Activated T-cell treated with anti-CD3 and anti-CD28 coated beads, Interleukin-2, amount 50 U/mL, for 1 hour (primary cell): Measurements from ENCODE around the gene SDE2.
"Not testable (repeated sequence)": the region's sequence is repeated elsewhere in the genome, so short reads cannot be mapped to it uniquely, and the experiment has no call there.

Source experiments
- DNase-seq: peaks from one replicate; pipeline ENCODE4 v3.0.0-alpha.2; 2020

Gene SDE2

DNA sequence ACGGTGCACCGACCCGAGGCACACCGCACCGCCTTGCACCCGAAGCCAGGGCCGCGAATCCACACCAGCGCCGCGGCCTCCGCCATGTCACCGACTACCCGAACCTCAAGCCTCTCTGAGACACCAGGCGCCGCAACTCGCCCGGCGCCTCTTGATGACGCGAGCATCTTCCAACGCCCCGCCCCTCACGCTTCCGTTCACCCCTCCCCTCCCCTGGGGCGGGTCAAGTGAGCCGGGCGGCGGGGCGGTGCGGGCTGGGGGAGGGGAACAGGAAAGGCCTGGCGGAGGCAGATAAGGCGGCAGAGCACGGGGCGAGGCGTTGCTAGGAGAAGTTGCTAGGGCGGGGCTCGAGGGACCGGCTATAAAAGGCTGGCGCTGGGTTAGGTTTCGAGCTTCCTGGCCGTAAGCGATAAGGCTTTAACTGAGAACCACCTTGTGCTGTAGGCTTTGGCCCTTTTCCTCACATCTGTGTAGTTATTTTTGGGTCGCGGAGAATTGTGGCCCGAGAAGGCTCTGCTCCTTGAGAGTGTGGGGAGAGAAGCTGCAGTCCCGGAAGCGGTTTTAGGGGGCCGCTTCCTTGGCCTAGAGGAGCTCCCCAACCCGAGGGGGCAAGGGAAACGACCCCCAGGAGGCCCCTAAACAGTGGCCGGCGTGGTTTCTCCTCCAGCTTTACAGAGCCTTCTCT, at the start of gene SDE2:
TSS of gene SDE2 (minus strand) at position 117 of the 685 bp plus-strand sequence. CDS start at position 86, 31 bp downstream.
- DNase-seq = peak; percentile 99

DNA sequence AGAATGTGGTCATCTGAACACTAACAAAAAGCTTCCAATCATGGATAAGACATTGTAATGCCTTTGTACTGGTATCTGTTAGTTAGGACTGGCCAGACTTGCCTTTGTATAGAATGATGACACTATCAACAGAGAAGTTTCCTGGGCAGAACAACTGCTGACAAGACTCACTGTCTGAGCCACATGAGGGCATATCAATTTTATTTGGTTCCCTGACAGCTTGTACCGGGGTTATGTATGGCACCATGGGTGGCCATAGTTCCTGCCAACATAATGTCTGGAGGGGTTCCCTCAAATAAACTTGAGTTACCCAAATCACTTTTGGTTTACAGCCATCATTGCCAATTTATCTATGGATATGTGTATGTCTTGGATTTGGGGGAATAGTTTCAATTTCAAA, 49.7 kb upstream of the SDE2 start:
- DNase-seq = no peak

DNA sequence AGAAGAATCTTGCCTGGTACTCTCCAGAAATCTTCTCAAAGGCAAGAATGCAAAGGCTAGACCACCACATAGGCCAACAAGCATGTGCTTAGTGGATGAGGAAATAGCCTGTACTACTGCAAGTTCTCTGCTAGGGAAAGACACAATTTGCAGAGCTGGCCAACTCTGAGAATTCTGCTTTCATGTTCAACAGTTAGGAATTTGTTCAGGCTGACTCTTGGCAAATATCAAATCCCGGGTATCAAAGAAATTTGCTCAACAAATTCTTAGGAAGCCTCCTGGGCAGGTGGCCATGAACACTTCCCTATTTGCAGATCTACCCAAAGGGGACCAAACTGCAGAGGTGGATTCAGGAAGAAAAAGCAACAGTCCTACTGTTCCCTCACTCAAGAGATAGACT, 48.4 kb upstream of the SDE2 start:
- no peak for DNase-seq

DNA sequence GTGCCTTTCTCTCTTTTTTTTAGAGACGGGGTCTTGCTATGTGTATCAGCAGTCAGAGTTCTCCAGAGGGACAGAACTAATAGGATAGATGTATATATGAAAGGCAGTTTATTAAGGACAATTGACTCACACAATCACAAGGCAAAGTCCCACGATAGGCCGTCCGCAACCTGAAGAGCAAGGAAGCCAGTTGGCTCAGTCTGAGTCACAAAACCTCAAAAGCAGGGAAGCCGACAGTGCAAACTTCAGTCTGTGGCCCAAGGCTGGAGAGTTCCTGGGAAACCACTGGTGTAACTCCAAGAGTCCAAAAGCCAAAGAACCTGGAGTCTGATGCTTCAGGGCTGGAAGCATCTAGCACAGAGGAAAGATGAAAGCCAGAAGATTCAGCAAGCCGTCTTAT, 47.1 kb upstream of the SDE2 start:
- DNase-seq = no peak

DNA sequence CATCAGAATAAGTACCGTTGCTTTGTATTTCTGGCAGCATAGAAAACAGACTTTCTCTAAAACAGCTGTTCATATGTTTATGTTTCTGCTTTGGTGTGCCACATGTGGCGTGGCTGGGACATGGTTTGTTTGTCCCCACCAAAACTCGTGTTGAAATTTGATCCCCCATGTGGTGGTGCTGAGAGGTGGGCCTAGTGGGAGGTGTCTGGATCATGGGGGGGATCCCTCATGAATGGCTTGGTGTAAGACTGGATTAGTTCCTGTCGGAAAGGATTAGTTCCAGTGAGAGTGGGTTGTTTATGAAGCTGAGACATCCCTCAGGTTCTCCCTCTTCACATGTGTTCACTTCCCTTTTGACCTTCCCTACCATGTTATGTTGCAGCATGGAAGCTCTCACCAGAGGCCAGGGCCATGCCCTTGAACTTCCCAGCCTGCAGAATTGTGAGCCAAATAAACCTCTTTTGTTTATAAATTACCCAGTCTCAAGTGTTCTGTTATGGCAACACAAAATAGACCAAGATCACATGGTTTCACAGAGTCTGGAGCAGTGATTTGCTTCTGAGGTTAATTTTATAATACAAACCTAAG, 45.5 kb upstream of the SDE2 start:
- no peak for DNase-seq

DNA sequence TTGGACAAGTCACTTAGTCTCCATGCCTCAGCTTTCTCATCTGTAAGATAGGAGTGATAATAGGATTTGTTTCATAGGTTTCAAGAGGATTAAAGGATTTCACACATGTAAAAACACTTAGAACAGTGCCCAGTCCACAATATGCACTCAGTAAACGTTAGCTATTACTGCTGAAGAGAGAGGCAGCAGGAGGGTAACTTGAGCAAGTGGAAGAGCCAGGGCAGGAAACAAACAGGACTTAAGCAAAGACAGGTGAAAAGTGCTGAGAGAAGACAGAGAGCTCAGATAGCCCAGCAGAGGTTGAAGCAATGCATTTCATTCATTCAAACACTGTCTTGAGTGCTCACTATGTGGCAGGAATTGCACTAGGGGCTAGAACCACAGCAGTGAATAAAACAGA, 42.3 kb upstream of the SDE2 start:
- DNase-seq = no peak

DNA sequence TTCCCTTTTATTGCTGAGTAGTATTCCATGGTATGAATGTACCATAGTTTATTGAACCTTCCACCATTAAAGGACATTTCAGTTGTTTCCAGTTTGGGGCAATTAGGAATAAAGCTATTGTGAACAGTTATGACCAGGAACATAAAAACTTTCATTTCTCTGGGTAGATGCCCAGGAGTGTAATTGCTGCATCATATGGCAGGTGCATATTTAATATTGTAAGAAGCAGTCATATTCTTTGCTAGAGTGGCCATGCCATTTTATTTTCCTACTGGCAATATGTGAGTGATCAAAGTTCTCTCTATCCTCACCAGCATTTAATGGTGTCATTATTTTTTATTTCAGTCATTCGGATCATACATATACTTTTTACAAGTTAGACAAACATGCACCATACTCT, 39.5 kb upstream of the SDE2 start:
- DNase-seq = no peak

DNA sequence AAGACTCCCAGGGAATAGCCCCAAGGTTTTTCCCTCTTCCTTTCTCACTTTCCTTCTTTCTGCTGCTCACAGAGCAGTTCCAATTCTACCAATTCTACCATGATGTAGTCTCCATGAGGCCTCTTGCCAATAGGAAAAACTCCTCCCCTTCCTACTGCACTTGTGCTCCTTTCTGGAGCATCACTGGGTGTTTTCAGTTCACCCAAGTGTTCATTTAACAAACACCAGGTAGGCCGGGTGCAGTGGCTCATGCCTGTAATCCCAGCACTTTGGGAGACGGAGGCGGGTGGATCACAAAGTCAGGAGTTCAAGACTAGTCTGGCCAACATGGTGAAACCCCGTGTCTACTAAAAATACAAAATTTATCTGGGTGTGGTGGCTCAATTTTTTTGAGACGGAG, 36.8 kb upstream of the SDE2 start:
- DNase-seq = no peak

DNA sequence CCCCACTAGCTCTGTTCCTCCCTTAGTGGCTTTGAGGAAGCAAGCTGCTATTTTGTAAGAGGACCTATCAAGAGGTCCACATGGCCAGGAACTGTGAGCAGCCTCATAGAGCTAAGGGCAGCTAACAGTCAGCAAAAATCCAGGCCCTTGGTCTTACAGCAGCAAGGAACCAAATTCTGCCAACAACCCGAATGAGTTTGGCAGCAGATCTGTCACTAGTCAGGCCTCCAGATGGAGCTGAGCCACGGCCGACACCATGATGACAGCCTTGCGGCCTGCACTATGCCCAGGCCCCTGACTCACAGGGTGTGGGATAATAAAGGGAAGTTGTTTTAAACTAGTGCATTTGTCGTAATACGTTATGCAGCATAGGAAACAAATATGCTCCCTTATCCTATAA, 35.3 kb upstream of the SDE2 start:
- DNase-seq = no peak

DNA sequence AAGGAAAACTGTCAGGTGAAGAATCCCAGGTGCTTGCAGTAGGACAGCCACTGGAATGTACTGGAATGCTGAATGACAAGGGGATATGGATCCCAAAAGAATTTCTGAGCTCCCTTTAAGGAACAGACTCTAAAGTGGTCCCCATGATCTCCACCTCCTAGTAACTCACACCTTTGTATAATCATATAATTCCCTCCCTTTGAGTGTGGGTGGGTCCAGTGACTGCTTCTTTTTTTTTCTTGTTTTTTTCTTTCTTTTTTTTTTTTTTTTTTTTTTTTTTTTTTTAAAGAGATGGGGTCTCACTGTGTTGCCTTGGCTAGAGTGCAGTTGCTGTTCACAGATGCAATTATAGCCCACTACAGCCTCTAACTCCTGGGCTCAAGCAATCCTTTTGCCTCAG, 34.8 kb upstream of the SDE2 start:
- DNase-seq = no peak

DNA sequence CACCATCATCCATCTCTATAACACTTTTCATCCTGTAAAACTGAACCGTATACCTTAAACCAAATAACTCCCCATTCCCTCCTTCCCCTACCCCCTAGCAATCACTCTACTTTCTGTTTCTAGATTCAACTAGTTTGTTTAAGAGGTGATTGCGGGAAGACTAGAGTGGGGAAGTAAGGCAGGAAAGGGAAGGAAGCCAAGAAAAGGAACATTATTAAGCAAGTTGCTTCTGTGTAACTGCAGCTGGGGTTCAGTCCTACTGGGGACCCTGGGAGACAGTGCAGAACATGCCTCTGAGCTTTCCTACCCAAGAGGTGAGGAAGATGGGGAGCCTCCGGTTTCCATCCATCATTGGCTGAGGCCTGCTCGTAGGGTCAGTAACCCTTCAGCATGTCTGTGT, 34.4 kb upstream of the SDE2 start:
- DNase-seq = no peak

DNA sequence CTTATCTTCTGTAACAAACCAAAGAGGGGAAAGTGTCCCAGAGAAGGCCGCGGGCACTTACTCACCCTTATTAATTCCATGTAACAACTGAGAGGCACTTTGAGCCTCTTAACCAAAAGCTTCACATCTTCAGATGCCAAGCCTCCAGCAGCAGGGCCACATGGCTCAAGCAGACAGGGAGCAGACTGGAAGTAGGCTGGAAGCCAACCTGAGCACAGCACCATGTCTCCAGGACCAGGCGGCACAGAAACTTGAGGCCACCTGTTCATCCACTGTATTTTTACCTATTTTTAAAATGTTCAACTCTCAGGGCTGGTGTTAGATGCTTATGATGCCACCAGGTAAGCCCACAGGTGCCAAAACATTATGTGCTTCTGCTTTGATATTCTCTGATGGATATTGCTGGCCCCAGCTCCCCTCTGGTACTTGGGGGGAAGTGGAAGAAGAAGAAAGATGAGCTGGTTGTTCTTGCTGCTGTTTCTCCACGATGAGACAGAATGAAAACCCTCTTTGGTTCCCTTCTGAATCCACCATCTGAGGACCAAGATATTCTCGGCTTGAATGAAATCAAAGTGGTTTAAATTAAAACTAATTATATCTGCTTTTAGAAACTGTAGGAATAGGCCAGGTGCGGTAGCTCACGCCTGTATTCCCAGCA, 30.6 kb upstream of the SDE2 start:
- DNase-seq = no peak

DNA sequence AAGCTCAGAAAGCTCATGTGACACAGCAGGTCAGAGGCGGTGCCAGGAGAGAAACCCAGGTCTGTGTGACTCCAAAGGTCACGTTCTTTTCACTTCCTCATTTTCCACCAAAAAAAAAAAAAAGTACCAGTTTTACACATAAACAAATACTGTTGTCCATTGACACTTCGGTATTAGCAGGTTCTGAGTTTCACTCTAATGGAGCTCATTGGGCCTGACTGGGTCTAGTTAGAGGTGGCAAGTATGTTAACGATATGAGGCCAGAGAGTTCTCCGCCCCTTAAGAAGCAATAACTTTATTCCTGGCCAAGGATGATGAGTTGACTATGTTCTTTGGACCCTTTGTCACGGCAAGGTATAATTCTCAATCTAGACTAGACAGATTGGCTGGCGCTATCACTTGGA, 30.0 kb upstream of the SDE2 start:
- no peak for DNase-seq

DNA sequence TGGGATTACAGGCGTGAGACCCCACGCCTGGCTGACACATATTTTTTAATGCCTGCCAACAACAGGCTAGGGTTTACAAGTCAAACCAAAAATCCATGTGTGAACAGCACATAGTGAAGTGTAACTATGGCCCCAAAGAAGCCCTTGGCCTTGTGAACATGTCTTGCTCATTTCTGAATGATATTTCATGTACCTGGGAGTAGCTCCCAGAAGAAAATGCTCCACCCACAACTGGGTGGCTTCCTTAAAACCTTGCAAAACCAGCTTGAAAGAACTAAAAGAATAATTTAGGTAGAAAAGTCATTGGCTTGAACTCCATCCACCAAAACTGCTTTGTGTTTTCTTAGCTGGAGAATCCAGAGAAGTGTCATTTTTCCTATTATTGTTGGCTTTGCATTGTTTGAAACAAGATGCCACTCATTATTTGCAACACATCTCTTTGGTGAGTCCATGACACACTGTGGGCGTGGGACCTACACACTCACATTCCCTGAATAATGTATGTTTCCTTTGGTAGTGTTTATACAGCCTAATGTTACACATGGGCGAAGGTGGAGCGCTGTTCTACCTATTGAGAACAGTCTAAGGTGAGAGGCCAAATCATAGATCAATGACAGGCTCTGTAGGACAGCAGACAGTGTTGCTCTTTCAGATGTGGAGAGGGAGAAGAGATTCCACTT, 28.5 kb upstream of the SDE2 start:
- no peak for DNase-seq

DNA sequence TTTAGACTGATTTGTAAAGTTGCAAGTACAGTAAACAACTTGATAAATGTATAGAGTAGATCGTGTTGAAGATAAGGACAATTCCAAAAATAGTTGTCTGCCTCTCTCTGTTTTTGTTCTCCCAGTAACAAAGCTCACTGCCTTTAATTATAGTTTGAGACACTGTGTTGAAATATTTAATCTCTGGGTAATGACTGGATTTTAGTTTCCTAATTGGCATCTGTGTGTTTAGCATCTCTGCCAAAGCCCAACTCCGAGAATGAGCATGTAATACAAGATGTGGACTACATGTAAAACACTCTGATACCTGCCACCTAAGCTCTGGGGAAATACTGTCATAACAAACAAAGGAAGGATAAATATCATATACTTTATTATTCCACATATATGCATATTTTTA, 27.7 kb upstream of the SDE2 start:
- no peak for DNase-seq

DNA sequence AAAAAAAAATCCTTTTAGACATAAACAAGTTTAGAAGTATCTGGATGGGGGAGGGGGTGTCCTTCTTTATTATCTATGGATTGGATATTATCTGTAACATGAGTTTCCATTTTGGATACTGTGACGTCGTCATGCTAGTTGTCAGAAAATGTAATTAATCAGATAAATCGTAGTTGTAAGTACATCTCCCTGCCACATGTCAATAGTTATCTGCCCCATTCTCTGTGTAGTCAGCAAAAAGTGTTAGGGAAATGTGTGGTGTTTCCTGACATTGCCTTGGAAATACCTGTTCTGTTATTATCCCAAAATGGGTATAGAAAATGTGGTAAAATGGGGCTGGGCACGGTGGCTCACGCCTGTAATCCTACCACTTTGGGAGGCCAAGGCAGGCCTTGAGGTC, 24.6 kb upstream of the SDE2 start:
- no peak for DNase-seq

DNA sequence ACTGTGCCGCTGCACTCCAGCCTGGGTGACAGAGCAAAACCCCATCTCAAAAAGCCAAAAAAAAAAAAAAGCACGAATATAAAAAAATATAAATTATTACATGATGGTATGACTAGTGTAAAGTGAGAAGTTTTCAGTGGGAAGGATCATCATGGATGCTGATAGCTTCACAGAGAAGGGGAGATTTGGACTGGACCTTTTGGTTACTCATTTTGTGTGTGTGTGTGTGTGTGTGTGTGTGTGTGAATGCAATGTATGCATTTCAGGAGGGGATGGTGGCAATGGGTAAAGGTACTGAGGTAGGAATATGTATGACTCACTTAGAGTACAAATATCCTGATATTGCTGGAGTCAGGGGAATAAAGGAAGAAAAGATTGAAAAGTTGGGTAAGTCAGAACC, 22.7 kb upstream of the SDE2 start:
- DNase-seq = no peak

DNA sequence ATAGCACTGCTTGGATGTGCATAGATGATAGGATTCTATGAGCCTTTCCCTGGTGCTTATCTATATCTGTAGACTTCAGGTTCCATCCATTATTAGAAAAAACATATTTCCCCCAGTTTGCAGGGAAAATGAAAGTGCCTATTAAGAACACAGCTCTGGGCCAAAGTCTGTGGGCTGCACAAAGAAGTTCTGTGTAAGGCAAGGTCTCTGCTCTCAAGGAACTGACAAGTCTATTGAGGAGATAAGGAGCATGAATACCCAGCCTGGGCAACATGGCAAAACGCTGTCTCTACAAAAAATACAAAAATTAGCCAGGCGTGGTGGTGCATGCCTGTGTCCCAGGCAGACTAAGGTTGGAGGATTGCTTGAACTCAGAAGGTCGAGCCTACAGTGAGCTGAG, 22.3 kb upstream of the SDE2 start:
- DNase-seq = no peak

DNA sequence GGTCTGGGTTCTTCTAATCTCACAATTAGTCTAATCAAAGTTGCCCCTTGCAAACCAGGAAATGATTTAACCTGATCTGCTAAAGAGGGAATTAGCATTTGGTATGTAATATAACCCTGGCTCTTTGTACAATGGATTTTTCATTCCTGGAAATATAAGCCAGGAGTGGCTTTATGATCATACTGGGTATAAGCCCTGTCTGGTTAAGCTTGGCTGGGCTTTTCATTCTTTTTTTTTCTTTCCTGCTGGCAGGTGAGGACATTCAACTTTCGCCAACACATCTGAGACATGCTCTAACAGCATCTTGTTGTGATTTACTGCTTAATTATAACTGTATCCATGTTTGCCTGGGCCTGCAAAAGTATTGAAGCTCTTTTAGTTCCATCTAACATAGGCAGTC, 20.4 kb upstream of the SDE2 start:
- no peak for DNase-seq

DNA sequence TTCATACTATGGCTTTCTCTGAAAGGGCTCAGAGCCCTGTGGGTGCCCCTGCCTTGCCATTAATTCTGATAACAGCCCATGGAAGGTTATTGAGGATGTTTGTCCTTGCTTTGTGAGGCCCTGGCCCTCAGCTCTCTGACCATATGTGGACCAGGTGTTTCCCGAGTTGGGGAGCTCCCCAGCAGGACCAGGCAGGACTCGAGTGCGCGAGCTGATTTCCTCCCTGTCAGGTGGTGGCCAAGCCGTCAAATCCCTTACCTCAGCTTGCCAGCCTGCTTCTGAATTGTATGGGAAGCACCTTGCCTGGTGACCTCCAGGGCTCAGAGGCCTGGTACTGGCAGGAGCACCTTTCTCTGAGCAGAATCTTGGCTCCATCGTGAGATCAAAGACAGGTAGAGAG, 17.9 kb upstream of the SDE2 start:
- no peak for DNase-seq

DNA sequence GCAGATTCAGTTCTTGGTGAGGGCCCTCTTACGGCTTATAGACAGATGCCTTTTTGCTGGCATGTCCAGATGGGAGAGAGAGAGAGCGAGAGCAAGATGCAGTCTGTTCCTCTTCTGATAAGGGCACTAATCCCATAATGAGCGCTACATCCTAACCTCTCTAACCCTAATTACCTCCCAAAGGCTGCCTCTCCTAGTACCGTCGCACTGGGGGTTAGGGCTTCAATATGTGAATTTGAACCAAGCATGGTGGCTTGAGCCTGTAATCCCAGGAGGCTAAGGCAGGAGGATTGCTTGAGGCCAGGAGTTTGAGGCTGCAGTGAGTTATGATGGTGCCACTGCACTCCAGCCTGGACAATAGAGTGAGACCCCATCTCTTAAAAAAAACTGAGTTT, 10.5 kb upstream of the SDE2 start:
- DNase-seq = no peak

DNA sequence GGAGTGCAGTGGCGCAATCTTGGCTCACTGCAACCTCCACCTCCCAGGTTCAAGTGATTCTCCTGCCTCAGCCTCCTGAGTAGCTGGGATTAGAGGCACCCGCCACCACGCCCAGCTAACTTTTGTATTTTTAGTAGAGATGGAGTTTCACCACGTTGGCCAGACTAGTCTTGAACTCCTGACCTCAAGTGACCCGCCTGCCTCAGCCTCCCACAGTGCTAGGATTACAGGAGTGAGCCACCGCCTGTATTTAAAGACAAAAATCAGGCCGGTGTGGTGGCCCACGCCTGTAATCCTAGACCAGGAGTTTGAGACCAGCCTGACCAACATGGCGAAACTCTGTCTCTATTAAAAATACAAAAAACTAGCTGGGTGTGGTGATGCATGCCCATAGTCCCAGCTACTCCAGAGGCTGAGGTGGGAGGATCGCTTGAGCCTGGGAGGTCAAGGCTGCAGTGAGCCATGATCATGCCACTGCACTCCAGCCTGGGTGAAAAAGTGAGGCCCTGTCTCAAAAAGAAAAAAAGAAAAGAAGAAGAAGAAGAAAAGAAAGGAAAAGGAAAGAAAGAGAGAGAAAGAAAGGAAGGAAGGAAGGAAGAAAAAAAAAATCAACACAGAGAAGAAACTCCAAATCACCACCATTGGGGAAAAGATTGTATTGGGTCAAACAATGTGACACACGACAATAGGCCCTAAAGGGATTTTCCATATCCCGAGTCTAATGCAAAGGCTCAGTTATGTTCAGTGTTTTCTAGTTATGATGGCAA, 8.2 kb upstream of the SDE2 start:
- DNase-seq = not testable (repeated sequence)

DNA sequence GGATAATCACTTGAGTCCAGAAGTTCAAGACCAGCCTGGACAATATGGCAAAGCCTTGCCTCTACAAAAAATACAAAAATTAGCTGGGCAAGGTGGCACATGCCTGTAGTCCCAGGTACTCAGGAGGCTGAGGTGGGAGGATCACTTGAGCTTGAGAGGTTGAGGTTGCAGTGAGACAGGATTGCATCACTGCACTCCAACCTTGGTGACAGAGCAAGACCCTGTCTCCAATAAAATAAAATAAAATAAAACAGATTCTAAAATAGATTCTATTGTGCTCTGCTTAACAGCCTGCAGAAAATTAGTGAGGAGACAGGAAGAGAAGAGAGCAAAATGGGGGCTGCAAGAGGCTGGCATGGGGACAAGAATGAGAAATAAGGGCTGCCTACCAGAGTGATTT, 7.5 kb upstream of the SDE2 start:
- no peak for DNase-seq
